NK-92 (cell line): ENCODE results near the gene PTPRN2.

ENCODE experiments used
- DNase-seq: peaks from one replicate; lab custom pipeline; 2025; ENCODE audit not compliant: unreplicated experiment; lab: John Stamatoyannopoulos, UW

Gene PTPRN2

DNA sequence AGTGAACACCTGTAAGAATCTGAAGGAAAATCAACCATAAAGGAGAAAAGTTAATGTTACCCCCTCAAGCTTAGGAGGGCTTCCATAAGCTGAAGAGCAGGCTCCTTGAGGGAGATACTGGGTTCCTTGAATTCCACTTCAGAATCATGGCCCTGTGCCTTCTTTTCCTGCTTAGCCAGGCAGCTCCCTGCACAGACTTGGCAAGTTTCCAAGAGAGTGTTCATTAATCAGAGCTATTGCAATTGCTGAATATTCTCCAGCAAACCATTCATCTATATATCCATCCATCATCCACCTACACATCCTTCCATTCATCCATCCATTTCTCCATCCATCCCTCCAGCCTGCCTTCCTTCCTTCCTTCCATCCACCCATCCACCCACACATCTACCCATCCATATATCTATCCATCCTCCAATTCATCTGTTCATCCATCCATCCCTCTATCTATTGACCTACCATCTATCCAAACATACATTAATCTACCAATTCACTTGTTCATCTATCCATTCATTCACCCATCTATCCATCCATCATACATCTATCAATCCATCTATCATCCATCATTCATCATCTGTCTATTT, 574.4 kb downstream of the PTPRN2 start:
- no peak for DNase-seq

DNA sequence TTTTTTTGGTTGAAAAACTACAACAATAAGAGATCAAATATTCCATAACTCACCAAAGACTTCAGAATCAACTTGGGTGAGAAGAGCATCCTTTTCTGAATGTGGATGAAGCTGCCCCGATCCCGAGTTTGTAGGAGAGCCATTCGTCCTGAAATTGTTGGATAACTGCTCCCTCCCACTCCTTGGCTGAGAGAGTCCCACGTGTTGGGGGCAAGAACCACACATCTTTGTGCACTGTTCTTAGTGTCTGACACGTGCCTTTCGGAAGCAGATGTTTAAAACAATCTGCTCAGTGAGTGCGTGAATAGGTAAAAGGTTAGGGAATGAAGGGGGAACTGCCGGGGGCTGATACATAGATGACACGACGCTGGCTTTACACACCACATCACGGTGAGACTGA, 575.7 kb downstream of the PTPRN2 start:
- no peak for DNase-seq

DNA sequence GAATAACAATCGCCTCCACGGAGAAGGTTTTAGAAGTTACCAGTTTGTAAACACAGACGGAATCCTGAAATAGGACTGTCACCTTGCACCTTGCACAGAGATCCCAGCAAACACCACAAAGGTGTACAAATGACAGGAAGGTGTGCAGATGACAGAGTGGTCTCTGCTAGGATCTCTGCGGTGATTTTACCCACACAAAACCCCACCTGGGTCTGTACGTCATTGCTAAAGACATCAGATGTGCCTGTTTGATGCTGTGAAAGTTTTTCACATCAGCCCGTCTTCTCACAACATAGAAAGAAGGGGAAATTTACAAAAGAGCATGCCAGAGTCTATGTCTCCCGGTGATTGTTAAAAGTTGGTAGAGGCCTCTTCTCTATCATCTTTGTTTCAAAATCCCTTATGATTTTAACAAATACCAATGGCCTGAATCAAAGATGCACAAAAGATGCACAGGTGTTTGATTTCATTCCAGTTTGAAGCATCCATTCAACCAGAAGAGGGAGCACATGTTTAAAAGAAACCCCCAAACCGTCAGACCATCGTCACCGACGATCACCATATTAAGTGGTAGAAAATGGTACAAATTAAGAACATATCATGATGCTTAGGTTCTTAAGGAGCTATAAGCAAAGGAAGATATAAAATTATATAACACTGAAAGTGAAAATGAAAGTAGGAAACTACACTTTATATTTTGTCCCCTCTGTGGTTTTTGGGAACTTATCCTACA, 576.5 kb downstream of the PTPRN2 start:
- DNase-seq = no peak

DNA sequence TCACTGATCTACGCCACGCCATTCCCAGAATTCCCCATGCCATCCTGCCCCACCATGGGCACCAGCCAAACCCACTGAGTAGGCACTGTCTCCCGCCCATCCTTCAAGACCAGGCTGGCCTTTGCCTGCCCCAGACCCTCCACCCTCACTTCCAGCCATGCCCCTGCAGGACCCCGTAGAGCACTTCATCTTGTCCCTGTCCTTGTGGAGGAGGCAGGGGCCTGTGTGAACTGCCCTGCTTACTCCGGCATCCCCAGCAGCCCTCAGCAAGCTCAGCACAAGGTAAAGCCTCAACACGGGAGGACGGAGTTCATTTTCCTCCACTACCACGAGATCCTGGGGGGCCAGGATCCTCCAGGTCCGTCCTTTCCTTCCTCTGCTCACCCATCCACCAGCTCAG, 577.7 kb downstream of the PTPRN2 start:
- no peak for DNase-seq

DNA sequence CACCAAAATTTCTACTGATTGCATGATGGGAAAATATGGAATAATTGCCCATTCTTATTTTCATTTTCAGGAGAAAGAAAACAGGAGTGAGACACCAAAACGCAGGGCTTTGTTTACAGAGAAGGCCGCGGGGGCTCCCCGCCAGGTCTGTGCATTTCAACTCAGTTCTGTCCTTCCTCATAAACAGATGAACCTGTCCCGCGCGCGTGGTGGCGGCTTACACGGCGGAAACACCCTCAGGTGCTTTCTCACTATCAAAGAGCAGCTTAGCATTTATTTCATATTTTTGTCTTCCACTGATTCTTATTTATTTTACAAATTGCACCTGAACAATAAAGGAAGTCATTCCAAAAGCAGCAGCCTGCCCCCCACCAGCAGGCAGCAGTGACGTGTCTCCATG, 579.4 kb downstream of the PTPRN2 start:
- no peak for DNase-seq

DNA sequence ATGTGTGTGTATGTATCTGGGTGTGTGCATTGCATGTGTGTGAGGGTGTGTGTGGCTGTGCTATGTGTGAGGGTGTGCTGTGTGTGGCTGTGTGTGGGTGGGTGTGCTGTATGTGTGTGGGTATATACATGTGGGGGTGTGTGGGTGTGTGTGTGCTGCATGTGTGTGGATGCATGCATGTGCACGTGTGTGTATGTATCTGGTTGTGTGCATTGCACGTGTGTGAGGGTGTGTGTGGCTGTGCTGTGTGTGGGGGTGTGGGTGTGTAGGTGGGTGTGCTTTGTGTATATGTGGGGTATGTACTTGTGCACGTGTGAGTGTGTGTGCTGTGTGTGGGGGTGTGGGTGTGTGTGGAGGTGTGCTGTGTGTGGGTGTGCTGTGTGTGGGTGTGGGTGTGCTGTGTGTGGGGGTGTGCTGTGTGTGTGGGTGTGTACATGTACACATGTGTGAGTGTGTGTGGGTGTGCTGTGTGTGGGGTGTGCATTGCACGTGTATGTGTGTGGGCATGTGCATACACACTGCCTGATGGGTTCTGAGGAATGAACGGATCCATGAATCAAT, 579.8 kb downstream of the PTPRN2 start:
- DNase-seq = no peak

DNA sequence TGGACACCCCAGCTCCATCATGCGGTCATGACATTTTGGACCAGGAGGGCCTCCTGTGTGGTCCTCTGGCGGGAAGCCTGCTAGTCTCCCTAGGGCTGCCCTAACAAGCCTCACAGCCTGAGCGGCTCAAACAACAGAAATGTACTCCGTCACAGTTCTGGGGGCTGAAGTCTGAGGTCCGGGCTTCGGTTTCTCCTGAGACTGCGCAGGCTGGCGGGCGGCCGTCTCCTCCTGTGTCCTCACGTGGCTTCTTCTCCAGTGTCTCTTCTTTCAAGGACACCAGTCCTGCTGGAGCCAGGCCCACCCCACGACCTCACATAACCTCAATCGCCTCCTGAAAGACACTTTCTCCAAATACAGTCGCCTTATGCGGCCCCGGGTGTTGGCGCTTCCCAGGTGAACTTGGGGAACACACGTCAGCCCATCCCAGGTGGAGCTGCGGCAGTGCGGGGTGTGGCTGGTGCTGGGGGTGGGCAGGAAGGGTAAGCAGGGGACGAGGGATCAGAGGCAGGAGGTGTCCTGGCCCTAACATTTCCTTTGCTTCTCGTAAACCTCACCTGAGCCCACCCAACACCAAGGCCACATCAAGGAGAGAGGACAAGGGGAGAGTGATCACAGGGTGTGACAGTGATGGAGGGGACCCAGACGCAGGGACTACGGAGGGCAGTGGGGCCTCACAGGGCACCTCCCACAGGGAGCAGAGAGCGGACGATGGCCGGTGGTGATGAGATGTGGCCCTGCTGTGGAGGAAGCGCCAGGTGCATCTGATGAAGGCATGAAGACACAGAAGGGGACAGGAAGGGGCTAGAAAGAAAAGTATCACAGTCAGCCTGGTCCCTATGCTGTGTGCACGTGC, 580.6 kb downstream of the PTPRN2 start:
- DNase-seq = no peak

DNA sequence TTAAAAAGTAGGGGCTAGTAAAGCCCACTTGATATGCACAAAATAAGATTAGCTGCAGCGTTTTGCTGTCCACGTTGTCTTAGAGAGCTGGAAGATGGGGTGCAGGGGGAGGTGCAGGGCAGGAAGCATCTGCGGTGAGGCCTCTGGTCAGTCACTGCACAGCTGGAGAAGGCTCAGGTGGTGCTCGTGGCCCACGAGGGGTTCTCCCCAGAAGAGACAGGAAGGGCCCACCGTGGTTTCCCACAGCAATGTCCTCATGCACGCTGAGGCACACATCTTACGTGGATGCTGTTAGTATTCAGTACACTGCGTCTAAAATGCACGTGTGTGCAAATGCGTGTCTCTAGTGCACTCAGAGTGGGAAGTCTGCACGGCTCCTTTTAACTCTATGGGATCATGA, 582.1 kb downstream of the PTPRN2 start:
- DNase-seq = no peak

DNA sequence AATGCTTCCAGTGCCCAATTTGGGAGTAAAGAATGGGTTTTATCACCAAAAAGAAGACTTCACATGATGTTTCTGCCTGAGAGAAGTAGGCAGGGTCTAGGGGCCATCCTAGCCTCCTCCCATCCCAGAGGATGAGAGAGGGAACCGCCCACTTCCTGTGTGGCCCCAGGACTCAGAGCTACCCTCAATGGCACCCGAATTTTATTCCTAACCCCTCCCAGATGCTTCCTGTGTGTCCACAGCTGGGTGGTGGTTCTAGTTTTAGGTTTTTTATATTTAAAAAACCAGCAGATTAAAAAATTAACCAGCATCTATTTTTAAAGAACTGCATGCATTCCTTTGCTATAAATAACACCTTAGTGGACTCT, 583.5 kb downstream of the PTPRN2 start:
- DNase-seq = no peak

DNA sequence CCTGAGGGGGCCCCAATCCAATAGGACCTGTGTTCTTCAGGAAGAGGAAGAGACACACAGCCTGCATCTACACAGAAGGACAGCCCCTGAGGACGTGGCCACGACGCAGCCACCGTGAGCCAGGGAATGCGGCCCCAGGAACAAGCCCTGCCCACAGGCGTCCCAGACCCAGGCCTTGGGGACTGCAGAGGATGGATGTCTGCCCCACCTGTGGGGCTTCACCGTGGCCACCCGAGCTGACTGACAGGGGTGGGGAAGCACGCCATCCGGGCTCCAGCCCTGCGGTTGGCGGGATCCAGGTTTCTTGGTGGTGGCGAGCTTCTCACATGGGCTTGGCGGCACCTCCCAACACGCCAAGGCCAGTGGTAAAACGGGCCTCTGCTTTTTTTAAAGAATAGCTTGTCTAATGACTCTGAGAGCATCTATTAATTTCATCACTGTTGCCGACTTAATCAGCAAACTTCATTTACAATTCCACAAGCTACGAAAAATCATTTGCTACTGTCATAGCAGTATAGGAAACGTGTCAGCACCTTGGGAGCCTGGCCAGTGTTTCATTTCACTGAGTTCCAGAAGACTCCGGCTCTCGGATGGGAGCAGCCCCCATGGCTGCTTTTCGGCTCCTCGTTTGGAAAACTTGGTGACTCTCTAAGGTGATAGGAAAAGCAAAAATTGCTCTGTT, 584.0 kb downstream of the PTPRN2 start:
- no peak for DNase-seq

DNA sequence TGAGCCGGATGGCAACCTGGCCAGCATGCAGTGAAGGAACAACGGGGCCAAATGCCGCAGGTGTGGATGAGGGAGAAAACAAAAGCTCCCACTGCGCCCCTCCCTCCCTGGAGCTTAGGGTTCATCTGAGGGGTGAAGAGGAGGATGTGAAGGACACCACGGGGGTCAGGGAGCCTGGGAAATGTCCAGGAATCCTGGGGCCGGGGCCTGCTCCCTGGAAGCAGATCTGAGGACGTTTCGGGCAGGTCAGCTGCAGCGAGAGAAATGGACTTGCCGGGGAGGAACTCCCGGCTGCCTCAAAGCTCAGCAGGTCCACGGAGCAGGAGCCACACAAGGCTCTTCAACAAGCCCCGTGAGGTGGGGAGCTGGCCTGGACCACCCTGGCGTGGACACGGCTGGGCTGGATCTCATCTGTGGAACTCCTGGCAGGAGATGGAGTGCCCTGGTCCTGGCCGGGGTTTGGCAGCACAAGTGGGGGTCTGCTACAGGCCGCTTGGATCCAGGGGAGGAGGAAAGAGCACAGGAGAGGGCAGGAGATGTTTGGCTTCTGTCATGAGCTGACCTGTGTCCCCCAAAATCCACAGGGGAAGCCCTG, 585.0 kb downstream of the PTPRN2 start:
- no peak for DNase-seq

DNA sequence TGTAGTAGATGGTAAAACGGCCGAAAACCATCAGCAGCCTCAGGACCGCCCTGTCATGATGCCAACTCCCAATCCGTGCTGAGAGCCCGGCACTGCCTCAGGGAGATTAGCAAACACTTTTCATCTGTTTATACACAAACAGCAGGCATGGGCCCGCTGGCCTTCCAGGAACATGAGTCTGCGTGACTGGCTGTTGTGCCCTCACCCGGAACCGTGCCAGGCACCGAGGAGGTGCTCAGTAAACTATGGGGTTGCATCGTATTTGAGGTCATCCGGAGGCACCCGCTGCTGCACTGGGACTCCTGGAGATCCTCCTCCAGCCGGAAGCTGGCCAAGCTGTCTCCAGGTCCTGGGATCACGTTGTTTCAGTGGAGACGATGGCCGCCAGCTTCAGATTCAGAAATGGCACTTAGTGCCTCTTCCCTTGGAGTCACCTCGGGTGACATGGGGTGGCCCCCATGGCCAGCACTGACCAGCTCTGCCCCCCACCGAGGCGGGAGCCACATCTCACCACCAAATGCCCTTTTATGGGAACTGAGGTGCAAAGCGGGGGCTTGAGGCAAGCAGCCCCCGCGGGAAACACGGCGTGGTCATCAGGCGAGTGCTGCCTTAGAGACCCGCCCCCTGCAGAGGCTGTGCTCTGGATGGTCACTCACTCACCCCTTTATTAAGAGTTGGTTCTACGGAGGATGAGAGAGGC, 585.9 kb downstream of the PTPRN2 start:
- no peak for DNase-seq

DNA sequence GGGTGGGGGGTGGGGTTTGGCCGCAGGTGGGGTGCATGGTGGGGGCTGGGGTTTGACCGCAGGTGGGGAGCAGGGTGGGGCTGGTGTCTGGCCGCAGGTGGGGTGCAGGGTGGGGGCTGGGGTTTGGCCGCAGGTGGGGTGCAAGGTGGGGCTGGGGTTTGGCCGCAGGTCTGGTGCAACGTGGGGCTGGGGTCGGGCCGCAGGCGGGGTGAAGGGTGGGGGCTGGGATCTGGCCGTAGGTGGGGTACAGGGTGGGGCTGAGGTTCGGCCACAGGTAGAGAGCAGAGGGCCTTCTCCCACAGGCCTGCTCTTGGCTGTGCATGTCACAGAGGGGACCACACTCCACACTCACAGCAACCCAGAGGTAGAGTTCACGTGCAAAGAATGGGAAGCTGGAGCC, 586.6 kb downstream of the PTPRN2 start:
- DNase-seq = no peak

DNA sequence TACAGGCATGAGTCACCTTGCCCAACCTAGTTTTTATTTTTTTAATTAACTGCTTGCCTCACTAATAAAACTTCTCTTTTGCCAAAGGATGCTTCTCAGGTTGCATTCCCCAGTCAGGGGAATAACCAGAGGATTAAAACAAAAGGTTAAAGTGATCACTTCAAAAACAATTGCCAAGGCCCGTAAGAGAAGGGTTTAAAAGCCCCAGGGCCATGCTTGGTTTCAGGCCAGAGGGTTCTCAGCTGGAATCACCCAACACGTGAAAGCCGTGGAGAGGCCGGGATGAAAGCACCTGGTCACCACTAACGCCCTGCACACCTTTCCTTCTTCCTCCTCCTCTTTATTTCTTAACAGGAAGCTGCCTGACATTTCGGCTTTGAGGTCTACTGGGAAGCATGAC, 587.5 kb downstream of the PTPRN2 start:
- no peak for DNase-seq

DNA sequence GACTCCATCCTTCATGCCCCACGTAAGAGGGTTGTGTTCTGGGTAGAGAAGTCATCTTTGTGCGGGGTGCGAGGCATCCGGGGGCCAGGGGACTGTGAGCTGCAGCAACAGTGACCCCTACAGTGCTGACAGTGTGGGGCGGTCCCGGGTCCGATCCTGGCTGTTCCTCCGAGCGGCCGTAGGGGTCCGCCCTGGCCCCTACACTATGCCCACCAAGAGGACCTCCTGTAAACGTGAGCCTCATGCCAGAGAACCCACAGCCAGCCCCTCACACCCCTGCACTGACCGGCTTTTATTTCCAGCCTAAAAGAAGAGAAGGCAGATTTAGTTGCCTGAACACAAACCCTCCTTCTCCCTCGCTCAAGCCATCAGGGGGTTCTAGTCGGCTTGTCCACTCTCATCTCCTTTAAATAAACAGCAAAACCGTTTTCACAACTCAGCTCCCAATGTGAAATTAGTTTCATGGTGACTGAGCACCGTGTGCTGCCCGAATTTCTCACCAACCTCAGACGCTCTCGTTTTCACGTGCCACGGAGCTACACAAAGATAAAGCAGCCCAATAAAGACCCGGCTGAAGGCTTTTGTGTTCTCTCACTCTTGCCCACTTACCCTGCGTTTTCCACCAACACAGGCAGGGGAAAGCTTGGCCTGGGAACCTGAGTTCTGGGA, 588.6 kb downstream of the PTPRN2 start:
- no peak for DNase-seq

DNA sequence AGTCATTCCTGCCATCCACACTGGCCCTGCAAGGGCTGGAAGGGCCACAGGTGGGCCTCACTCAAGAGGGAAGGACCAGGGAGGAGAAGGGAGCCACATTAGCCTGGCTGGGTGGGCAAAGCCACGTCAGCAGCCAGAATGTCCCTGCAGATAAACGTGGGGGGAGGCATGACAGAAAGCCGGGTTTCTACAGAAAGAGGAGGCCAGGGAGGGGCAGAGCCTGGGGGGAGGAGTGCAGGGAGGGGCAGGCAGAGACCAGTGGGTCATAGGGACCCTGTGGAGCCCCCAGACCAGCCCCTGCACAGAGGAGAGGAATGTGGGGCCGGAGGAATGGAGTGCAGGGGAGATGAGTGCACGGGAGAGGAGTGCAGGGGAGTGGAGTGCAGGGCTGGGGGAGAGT, 590.2 kb downstream of the PTPRN2 start:
- DNase-seq = no peak

DNA sequence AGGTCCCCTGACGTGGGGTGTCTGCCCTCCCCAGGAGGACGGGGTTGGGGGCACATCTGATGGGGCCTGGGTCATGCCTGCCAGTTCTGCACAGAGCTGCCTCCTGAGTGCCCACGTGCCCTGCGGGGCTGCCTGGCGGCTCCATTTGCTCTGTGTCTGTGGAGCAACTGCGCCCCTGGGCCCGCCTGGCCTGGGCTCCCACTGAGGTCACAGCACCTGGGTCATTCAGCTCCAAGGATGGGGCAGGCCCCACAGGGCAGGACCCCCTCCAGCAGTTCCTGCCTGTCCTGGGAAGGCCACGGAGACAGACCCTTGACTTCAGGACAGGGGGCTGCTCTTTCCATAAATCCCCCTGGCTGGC, 590.6 kb downstream of the PTPRN2 start:
- no peak for DNase-seq

DNA sequence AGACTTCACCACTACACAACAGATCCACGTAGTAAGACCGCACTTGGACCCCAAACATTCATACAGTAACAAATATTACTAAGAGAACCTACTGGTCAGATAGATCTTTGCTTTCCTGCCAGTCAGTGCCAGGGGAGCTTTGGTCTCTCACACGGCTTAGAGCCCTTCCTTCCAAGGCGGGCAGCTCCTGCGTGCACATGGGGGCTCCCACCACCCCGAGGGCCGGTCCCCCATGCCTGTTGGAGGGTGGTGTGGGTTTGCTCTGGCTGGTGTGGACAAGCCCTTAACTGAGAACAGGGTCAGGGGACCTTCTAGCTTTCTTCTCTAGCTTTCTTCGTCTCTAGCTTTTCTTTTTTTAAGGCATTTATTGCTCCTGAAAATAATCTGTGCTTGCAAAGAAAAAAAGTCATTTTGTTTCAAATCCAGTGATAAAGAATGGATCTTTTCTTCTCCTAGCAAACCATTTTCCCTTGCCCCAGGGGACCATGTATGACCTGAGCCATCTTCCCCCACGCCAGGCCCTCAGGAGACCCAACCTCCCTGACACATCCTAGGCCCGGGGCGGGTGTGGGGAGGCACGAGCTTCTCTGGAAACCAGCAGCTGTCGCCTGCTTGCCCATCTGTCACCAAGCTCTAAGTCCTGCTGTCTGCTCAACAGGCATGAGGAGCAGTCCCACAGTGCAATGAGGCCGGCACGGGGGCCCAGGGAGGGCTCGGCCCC, 591.1 kb downstream of the PTPRN2 start:
- DNase-seq = no peak

DNA sequence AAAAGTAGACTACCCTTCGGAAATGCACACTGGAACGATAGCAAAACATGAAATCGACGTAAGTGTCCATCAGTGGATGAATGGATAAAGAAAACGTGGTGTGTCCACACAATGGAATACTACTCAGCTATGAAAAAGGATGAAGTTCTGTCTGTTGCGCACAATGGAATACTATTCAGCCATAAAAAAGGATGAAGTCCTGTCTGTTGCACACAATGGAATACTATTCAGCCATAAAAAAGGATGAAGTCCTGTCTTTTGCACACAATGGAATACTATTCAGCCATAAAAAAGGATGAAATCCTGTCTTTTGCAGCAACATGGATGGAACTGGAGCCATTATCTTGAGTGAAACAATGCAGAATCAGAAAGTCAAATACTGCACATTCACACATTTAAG, 591.8 kb downstream of the PTPRN2 start:
- no peak for DNase-seq
